Fibroblast of peridontal ligament (primary cell): ENCODE measurements around the gene C1orf146.
"Not testable (repeated sequence)": the region's sequence is repeated elsewhere in the genome, so short reads cannot be mapped to it uniquely, and the experiment has no call there.

Source experiments
- DNase-seq: peaks from one replicate; pipeline ENCODE4 v3.0.0-alpha.2; 2010; ENCODE audit errors: extremely low read depth

C1orf146 gene, protein sequence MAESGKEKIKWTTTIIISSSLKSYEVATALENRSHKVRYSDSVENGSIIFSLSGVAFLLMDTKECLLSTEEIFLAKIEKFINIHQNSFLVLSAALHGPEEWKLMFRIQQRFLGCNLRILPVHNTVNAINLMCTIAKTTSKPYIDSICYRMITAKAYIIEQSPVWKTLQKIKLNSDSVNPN

DNA sequence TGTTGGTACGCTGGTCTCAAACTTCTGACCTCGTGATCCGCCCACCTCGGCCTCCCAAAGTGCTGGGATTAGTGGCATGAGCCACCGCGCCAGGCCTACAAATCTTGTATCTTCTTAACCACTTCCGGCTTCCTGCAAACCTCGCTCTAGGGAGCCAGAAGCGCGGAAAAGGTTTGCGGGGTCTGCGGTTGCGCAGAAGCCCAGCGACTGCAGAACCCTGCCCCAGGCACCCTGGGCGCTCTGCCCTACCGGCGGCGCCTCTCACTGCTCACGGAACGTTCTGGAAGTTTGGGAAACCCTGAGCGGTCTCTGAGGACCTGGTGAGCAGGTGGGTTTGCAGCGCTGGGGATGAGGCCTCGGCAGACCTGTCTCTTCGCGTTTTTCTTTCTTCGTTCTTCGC is at the start of gene C1orf146:
Gene C1orf146, plus strand, starts transcription at position 195 of the 400 bp plus-strand sequence. CDS start 13,506 bp downstream, outside the sequence.
- no peak for DNase-seq

DNA sequence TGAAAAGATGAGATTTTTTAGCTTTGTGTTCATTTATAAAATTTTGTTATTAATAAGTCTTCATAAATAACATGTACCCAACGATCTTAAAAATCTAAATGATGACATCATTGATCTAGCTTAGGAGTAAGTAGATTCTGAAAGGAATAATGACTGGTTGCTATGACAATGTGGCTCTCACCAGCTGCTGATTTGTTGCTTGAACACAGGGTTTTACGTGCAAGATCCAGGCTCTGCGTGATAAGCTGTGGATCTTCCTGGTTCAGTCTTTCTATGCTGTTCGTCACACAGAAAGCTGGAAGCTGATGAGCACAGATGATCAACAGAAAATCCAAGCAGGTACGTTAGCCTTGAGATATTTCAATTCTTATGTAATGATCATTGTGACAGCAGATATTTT is 49.1 kb upstream of the C1orf146 start:
- DNase-seq, result no peak

- DNase-seq, result peak; percentile 16
Measured at GRCh38 chr1:92169214-92170005, 48.3 kb upstream of the C1orf146 start.

DNA sequence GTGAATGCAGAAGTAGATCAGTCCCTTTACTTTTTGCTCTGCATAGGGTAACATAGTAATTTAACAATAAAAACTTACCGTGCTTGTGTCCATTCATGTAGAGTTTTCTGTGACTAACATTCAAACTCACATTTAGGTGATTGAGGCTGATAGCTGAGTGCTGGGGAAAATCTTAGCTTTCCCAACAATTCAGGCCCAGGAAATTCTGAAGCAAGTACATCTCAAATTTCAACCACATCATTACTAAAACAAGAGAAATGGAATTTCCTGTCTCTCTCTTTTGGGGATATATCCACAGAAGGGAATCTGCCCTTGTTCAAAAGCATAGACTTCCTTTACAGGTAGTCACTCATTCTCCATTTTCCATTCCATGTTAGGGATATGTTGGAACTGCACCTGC is 33.1 kb upstream of the C1orf146 start:
- DNase-seq, result peak; percentile 83

DNA sequence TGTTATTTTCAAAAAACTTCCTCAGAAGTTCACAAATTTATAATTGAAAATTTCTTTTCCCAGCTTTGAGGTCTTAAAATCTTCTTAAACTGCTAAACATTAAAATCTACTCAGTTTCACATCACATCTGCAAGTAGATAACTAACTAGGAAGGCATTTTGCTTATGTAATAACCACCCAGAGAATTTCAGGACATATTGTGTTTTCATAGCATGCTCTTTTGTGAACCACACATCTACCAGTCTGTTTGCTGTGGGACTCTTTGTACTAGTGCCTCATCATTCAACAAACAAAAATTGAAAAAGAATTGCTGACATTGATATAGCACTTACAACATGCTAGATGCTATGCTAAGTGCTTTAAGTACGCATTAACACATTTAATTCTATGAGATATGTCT is 31.6 kb upstream of the C1orf146 start:
- DNase-seq, result peak; percentile 76

GRCh38 chr1:92188436-92189255 is 29.1 kb upstream of the C1orf146 start:
- no peak for DNase-seq

DNA sequence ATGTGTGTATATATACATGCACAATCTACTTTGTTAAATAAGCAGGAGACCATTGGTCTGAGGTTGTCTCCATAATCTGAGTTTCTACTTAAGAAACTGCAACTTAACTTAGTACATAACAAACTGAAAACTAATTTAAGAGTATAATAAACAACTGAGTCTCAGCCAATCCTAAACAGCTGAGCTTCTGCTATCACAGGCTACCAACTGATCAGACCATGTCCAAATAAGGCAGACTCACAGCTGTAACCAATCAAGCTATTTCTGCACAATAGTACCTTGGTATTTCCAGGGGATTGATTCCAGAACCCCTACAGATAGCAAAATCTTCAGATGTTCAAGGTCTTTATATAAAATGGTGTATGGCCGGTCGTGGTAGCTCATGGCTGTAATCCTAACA is 26.0 kb upstream of the C1orf146 start:
- peak; percentile 50 for DNase-seq

DNA sequence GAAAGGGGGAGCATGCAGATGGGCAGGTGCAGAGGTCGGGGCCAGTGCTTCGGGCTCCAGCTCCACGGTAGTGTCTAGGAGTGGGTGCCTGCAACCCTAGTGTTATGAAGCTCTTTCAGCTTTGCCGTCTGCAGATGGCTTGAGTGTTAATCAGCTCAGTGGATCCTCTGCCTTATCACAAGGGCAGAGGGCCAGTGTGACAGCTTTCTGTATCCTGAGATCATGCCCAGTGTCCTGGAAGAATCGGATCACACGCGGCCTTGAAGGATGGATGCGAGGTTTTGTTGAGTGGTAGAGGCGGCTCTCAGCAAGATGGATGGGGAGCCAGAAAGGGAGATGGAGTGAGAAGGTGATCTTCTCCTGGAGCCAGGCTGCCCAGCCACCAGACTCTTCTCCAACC is 25.5 kb upstream of the C1orf146 start:
- DNase-seq, result no peak

GRCh38 chr1:92194511-92194910 is 23.2 kb upstream of the C1orf146 start:
- DNase-seq, result peak; percentile 56

GRCh38 chr1:92201973-92202372 is 15.7 kb upstream of the C1orf146 start:
- no peak for DNase-seq

DNA sequence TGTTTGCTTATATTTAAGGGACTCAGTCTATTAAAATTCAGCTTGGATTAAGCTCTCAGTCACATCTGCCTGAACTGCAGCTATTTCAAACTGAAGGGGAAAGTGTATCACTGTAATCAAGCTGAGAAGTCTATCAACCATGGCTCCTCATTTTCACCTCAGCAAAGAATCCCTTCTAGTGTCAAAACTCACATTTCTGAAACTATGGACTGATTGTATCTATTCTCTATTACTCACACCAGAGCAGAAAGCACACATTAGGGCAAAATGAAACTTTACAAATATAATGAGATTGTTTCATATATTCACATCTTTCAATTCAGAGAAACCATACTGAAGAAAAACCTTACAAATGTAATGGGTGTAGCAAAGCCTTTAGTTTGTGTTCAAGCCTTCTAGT is 14.6 kb upstream of the C1orf146 start:
- no peak for DNase-seq

DNA sequence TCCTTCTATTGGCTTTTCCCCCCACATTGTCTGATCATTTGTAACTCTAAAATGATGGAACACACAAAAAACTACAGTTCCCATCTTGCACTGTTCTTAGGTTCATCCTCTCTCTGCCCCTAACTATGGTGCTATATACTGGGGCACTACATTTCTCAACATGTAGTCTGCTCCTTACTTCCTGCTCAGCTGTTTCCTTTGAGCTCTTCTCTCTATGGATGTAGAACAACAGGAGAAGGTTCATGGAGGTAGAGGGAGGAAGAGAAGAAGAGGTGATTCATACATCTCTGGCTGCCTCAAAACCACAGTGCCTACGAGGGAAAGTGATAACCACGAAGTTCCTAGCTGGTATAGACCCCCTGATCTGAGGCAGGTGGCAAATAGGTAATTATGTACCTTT is 7.0 kb upstream of the C1orf146 start:
- no peak for DNase-seq

DNA sequence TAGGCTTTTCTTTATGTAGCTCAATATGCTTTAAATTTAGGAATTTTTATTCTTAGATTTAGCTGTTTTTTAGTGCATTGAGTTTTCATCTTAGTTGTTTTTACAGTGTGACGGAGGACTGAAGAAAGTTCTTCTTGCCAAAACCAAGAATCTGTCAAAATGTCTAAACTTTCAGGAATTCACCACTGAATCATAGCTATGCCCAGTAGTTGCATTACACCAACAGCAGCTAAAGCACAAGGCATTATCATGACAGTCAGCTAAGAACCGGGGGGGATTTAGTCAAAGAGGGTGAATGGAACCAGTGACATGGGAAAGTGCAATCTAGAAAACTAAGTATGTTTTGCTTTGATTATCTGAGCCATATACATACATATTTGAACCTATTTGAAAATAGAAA is 6.5 kb upstream of the C1orf146 start:
- peak; percentile 90 for DNase-seq

GRCh38 chr1:92218559-92218958 is 844 bp downstream of the C1orf146 start:
- DNase-seq, result no peak

- DNase-seq, result no peak
Measured at GRCh38 chr1:92219028-92219427, 1.3 kb downstream of the C1orf146 start.

DNA sequence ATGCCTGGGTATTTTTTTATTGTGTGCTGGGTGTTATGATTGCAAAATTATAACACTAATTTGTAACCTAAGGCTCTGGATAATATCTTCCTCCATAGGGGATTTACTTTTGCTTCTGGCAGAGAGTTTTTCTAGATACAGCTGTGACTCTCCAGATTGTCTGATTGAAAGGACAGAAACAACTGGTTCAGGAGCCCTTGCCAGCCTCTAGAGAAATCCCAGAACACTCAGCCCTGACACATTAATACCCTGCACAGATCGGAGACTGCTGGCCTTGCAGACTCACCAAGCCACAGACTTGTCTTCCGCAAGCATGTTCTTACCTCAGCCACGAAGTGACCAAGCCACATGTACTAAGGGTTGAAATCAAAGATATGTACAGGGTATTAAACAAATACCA is 10.7 kb downstream of the C1orf146 start:
- DNase-seq, result no peak

DNA sequence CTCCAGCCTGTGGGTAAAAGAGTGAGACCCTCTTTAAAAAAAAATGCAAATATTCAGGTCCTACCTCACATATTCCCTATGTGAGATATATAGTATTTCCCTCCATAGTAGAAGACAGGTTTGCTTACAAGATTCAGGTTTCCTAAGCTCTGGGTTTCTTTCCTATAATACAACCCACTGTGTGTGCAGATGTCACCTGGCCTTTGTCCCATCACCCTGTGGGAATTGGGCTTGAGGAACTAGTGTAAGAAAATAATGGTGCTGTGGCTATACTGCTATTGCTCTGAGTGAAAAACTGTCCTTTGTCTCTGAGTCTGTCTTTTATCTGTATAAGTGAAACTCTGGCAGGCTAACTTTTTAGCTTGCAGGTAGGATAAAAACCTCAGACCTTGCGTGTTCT is 13.0 kb downstream of the C1orf146 start:
- no peak for DNase-seq

DNA sequence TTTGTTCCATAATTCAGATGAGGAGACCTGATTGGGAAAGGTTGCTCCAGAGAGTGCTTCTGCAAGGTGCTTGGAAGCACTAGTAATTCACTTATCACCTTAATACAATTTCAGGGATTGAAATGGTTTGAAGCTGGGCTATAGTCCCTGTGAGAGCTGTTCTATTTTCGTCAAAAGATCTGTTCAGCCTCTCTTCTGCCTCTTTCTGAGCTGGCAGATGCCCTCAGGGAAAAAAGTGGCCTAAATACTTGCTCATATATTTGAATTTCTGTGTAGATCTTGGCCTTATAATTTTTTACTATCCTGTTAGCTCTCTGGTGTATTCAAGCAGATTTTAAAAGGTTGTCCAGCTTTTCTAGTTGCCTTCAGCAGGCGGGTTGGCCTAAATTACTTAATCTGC is 22.3 kb downstream of the C1orf146 start:
- DNase-seq, result no peak

GRCh38 chr1:92244376-92244775 is 26.7 kb downstream of the C1orf146 start:
- peak; percentile 13 for DNase-seq

GRCh38 chr1:92254714-92255113 is 37.0 kb downstream of the C1orf146 start:
- not testable (repeated sequence) for DNase-seq

DNA sequence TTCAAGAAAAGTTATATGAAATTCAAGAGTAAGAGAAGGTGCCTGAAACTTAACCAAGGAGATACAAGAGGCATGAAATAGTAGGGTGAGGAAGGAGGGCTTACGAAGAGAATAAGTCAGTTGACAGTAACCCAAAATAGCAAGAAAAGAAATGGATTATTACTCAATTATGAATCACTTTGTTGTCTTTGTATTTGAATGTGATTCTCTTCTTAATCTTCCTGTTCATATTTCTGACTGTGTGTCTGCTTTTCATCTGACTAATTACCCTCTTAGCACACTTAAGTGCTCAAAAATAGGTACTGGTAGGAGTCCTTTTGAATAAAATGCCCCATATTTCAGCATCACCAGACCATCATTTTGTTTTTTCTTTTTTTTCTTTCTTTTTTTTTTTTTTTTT is 41.6 kb downstream of the C1orf146 start:
- no peak for DNase-seq

- DNase-seq, result no peak
Measured at GRCh38 chr1:92262516-92262915, 44.8 kb downstream of the C1orf146 start.

GRCh38 chr1:92273039-92273438 is 55.3 kb downstream of the C1orf146 start:
- DNase-seq, result no peak
